Measurements from ENCODE around the gene ARVCF. TPM values are rescaled to one million over a fixed set of nuclear protein-coding genes. Genes with fewer than 3 reads are reported as not detected.

The ARVCF gene
- total and polyA plus RNA-seq, 9 of the 15 experiments (the other 6 are each of a cell fraction or from before 2014, with no cell fraction given) = 0.03 to 97.4 (median 15.6) TPM

DNA sequence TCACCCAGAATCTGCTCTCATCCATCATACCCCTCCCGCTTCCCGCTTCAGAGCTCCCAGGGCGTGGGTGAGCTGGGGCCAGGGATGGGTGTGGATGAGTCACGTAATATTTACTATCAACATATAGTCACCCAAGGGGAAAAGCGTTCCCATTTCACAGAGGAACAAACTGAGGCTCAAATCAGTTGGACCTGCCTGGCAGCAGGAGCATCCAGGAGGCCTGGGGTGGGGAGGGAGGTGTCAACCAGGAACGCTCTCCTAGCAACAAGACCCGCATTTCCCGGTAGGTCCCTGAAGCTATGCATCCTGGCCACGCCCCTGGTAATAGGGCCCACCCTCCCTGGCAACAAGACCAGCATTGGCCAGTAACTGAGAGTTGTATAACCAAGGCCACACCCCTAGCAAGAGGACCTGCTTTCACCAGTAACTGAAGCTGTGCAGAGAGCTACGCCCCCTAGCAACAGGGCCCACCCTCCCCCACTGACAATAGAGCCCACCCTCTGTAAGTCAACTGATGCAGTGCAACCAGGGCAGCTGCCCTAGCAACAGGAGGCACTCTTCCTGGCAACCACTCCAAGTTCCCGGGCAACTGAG lies 42.3 kb downstream of the ARVCF start (continued):
- 0 out of 4 replicates have a peak, but pooled peaks of 1 of the 2 experiments have one; percentile 24 for TF ChIP-seq KDM4B (IDR thresholded peaks at IDR 0.05; ENCODE audit: borderline replicate concordance in 2 of 2, low read depth in 1 of 2)
- TF ChIP-seq, protein P1, sequence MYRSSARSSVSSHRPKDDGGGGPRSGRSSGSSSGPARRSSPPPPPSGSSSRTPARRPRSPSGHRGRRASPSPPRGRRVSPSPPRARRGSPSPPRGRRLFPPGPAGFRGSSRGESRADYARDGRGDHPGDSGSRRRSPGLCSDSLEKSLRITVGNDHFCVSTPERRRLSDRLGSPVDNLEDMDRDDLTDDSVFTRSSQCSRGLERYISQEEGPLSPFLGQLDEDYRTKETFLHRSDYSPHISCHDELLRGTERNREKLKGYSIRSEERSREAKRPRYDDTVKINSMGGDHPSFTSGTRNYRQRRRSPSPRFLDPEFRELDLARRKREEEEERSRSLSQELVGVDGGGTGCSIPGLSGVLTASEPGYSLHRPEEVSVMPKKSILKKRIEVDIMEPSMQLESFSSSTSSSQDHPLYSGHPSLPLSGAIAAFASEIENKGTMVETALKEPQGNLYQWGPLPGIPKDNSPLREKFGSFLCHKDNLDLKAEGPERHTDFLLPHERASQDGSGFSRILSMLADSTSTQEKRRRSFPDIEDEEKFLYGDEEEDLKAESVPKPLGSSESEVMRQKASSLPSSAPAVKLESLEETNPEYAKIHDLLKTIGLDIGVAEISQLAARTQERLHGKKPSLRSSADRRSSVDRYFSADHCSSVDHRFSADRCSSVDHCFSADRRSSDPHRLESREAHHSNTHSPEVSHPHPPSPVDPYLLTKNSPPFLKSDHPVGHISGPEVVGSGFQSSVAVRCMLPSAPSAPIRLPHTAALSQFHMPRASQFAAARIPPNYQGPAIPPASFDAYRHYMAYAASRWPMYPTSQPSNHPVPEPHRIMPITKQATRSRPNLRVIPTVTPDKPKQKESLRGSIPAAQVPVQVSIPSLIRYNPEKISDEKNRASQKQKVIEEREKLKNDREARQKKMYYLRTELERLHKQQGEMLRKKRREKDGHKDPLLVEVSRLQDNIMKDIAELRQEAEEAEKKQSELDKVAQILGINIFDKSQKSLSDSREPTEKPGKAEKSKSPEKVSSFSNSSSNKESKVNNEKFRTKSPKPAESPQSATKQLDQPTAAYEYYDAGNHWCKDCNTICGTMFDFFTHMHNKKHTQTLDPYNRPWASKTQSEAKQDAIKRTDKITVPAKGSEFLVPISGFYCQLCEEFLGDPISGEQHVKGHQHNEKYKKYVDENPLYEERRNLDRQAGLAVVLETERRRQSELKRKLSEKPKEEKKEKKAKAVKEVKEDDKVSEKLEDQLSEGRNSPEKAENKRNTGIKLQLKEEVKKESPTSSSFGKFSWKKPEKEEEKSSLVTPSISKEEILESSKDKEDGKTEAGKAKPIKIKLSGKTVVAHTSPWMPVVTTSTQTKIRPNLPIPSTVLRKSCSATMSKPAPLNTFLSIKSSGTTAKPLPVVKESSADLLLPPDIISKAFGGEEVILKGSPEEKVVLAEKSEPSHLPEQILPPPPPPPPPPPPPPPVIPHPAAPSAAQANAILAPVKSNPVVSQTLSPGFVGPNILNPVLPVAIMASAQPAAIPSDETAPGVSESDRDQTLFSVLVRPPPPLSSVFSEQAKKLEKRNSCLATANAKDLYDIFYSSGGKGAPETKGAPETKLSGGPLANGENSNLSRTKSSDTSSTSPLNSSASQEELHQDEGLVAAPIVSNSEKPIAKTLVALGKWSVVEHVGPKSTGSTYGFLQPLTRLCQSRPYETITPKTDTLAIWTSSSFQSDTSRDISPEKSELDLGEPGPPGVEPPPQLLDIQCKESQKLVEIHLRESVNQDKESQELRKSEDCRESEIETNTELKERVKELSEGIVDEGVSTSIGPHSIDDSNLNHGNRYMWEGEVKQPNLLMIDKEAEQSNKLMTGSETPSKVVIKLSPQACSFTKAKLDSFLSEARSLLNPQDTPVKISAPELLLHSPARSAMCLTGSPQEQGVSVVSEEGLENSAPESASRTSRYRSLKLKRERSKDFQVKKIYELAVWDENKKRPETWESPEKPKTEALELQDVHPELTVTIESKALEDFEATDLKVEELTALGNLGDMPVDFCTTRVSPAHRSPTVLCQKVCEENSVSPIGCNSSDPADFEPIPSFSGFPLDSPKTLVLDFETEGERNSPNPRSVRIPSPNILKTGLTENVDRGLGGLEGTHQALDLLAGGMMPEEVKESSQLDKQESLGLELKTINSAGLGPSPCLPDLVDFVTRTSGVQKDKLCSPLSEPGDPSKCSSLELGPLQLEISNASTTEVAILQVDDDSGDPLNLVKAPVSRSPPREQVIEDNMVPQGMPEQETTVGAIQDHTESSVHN (IDR thresholded peaks at IDR 0.05; ENCODE audit: borderline replicate concordance in 1 of 2, low read depth in 1 of 2) = no peak
- TF ChIP-seq, protein P2, sequence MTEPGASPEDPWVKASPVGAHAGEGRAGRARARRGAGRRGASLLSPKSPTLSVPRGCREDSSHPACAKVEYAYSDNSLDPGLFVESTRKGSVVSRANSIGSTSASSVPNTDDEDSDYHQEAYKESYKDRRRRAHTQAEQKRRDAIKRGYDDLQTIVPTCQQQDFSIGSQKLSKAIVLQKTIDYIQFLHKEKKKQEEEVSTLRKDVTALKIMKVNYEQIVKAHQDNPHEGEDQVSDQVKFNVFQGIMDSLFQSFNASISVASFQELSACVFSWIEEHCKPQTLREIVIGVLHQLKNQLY (CRISPR knock-in tag; conservative IDR thresholded peaks at IDR 0.05) = peak in 1 of 2 experiments; percentile 39; a peak in 1 of 4 replicates
- no peak for TF ChIP-seq HCFC1 (IDR thresholded peaks at IDR 0.05; ENCODE audit: low read depth, low read length)
- TF ChIP-seq HDGF (IDR thresholded peaks at IDR 0.05) = 0 out of 2 replicates have a peak, but pooled peaks have one; percentile 21
- peak; percentile 26; the same call in 1 of the 2 replicates for TF ChIP-seq HSF4 (CRISPR knock-in tag; IDR thresholded peaks at IDR 0.05; ENCODE audit: borderline replicate concordance)
- TF ChIP-seq, protein P3, sequence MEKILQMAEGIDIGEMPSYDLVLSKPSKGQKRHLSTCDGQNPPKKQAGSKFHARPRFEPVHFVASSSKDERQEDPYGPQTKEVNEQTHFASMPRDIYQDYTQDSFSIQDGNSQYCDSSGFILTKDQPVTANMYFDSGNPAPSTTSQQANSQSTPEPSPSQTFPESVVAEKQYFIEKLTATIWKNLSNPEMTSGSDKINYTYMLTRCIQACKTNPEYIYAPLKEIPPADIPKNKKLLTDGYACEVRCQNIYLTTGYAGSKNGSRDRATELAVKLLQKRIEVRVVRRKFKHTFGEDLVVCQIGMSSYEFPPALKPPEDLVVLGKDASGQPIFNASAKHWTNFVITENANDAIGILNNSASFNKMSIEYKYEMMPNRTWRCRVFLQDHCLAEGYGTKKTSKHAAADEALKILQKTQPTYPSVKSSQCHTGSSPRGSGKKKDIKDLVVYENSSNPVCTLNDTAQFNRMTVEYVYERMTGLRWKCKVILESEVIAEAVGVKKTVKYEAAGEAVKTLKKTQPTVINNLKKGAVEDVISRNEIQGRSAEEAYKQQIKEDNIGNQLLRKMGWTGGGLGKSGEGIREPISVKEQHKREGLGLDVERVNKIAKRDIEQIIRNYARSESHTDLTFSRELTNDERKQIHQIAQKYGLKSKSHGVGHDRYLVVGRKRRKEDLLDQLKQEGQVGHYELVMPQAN (IDR thresholded peaks at IDR 0.05; ENCODE audit: borderline replicate concordance) = peak; percentile 49
- peak; percentile 60; the same call in 1 of the 2 replicates for TF ChIP-seq CC2D1A (IDR thresholded peaks at IDR 0.05)
- peak in 1 of 2 experiments; percentile 98; a peak in 2 of 3 replicates for TF ChIP-seq CBX3 (IDR thresholded peaks at IDR 0.05; ENCODE audit: borderline replicate concordance in 1 of 2, low read length in 2 of 2)
- peak; percentile 100 for TF ChIP-seq CHD4 (IDR thresholded peaks at IDR 0.05; ENCODE audit: insufficient read depth, insufficient replicate concordance, low read depth, low read length, poor library complexity, severe bottlenecking)
- TF ChIP-seq NR4A1 (CRISPR knock-in tag; IDR thresholded peaks at IDR 0.05) = no peak
- 0 out of 2 replicates have a peak, but pooled peaks have one; percentile 59 for TF ChIP-seq NR4A1 (tag; IDR thresholded peaks at IDR 0.05)
- no peak for TF ChIP-seq RNF2 (IDR thresholded peaks at IDR 0.05)
- peak in 1 of 2 experiments; percentile 53; a peak in 3 of 4 replicates for TF ChIP-seq FOXK2 (conservative IDR thresholded peaks at IDR 0.05 in 1 of 2, IDR thresholded peaks at IDR 0.05 in 1 of 2; ENCODE audit: low read depth in 2 of 2)
- 0 out of 2 replicates have a peak, but pooled peaks have one; percentile 27 for TF ChIP-seq TEAD4 (IDR thresholded peaks at IDR 0.05; ENCODE audit: low read length)
- TF ChIP-seq TEAD4 (CRISPR knock-in tag; IDR thresholded peaks at IDR 0.05; ENCODE audit: borderline replicate concordance) = no peak
- no peak for TF ChIP-seq BCL6 (CRISPR knock-in tag; IDR thresholded peaks at IDR 0.05)

Measured in K562 (cell line).